ENCODE results near the gene PINK1.

The PINK1 gene

DNA sequence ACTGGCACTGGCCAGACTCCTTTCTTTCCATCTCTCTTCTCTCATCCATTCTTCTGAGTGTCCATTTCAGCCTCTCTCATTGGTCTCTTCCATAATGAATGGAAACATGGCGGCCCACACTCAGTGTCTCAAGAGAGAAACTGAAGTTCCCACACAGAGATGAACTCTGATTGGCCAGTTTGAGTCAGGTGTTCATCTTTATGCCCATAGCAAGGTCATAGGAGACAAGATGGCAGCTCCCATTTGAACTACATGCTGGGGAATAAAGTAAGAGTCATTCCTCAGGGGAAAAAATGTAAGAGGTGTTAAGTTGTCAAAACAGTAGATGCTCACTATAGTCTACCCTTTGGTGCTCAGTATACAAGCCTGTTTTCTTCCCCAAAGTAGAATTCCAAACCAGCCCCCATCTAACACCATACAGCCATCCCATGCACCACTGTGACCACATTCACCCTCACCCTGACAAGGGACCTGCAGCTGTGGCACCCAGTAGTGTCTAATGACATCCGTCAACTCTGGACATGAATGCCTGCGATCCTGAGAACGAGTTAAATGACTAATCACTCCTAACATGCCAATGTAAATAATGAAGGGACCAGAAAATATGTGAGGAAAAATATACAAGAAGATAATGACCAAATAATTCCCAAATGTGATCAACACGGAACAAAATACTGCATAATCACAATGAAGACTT is 32.0 kb upstream of the PINK1 start:
- H3K27me3 ChIP-seq (ENCODE audit: control insufficient read depth in 3 of 3, insufficient read depth in 3 of 3, low read depth in 1 of 3, low read length in 3 of 3) = peaks cover 0 to 9% (median 0%) of the 10 kb centered on the region in 3 experiments
- H2AFZ ChIP-seq (ENCODE audit: low read length) = peak overlapping the region; percentile 61
- WGBS, 2 donors (ENCODE audit: extremely low coverage in 2 of 2, insufficient read length in 2 of 2, insufficient replicate concordance in 1 of 2) = no CpG with 5 or more reads among the region's 5 CpGs
- no peak overlapping the region for H3K9ac ChIP-seq (ENCODE audit: low read depth, low read length, poor library complexity)
- no peaks in the 10 kb centered on the region for H3K79me1 ChIP-seq (ENCODE audit: low read depth, low read length)
- H3K4ac ChIP-seq (ENCODE audit: low read length) = no peak overlapping the region
- no peak overlapping the region for H2BK15ac ChIP-seq (ENCODE audit: low read length)
- H3K14ac ChIP-seq (ENCODE audit: low read length) = no peak overlapping the region
- H3K18ac ChIP-seq (ENCODE audit: low read length) = no peak overlapping the region
- no peak overlapping the region for H2AK5ac ChIP-seq (ENCODE audit: low read depth, low read length)
- H3K36me3 ChIP-seq (replicated peaks in 1 of 2; ENCODE audit: control insufficient read depth in 2 of 2, insufficient read depth in 2 of 2, low read length in 2 of 2) = no peaks in the 10 kb centered on the region
- no peak overlapping the region for H4K8ac ChIP-seq (ENCODE audit: low read depth, low read length)
- H3K4me1 ChIP-seq (ENCODE audit: control insufficient read depth in 2 of 2, insufficient read depth in 1 of 2, low read depth in 1 of 2, low read length in 2 of 2) = no peaks in the 10 kb centered on the region
- H3K4me2 ChIP-seq (ENCODE audit: insufficient read depth, low read length, poor library complexity, severe bottlenecking) = no peak overlapping the region
- no peak overlapping the region for H4K91ac ChIP-seq (ENCODE audit: low read depth, low read length, poor library complexity)
- no peak overlapping the region for H3K23ac ChIP-seq (ENCODE audit: low read depth, low read length, poor library complexity)
- no peak overlapping the region for H2BK5ac ChIP-seq (ENCODE audit: low read length)
- H2BK120ac ChIP-seq (ENCODE audit: low read depth, low read length) = no peak overlapping the region
- no peak overlapping the region for H3K27ac ChIP-seq (replicated peaks; ENCODE audit: low read length)
- no peaks in the 10 kb centered on the region for H3K9me3 ChIP-seq (replicated peaks in 1 of 2; ENCODE audit: control insufficient read depth in 2 of 2, insufficient read depth in 1 of 2, low read depth in 1 of 2, low read length in 2 of 2)
- no peak overlapping the region for H3K4me3 ChIP-seq (ENCODE audit: low read length in 2 of 2)
- no peak overlapping the region for H2BK12ac ChIP-seq (ENCODE audit: low read length)
- no peak for DNase-seq (ENCODE audit: low spot score)

DNA sequence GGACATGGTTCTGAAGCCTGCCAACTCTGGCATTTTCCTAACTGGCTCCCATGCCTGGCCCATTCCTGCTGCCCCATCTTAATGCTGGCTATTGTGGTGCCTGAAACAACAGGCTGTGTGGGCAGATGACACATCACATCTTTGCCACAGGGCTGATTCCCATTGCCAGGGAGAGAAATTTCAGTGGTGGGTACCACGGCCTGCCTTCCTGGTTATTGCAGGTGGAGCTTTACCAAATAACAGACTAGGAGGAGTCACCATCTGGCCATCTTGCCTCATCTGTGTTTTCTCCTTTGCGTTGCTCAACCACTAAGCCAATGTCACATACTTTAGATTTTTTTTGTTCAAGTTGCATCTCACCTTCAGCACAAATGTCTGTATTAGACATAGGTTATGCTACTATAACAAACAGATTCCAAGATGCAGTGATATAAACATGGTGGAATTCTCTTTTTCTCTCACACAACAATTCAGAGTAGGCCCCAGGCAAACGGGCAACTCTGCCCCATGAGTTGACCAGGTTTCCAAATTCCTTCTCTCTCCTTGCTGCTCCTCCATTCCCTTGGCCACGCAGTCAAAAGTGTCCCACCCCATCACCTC is 30.3 kb upstream of the PINK1 start:
- H2BK12ac ChIP-seq (ENCODE audit: low read length) = no peak overlapping the region
- H3K27me3 ChIP-seq (ENCODE audit: control insufficient read depth in 3 of 3, insufficient read depth in 3 of 3, low read depth in 1 of 3, low read length in 3 of 3) = peaks cover 0 to 22% (median 0%) of the 10 kb centered on the region in 3 experiments
- no peak overlapping the region for H2BK5ac ChIP-seq (ENCODE audit: low read length)
- no peak overlapping the region for H3K9ac ChIP-seq (ENCODE audit: low read depth, low read length, poor library complexity)
- H2AFZ ChIP-seq (ENCODE audit: low read length) = peak overlapping the region; percentile 57
- H3K4me3 ChIP-seq (ENCODE audit: low read length in 2 of 2) = no peak overlapping the region
- no peak overlapping the region for H3K27ac ChIP-seq (replicated peaks; ENCODE audit: low read length)
- H3K14ac ChIP-seq (ENCODE audit: low read length) = no peak overlapping the region
- H3K23ac ChIP-seq (ENCODE audit: low read depth, low read length, poor library complexity) = no peak overlapping the region
- no peak overlapping the region for H3K4me2 ChIP-seq (ENCODE audit: insufficient read depth, low read length, poor library complexity, severe bottlenecking)
- no peak overlapping the region for H4K91ac ChIP-seq (ENCODE audit: low read depth, low read length, poor library complexity)
- H3K4ac ChIP-seq (ENCODE audit: low read length) = no peak overlapping the region
- no CpG with 5 or more reads among the region's 4 CpGs for WGBS, 2 donors (ENCODE audit: extremely low coverage in 2 of 2, insufficient read length in 2 of 2, insufficient replicate concordance in 1 of 2)
- no peak overlapping the region for H2AK5ac ChIP-seq (ENCODE audit: low read depth, low read length)
- H3K4me1 ChIP-seq (ENCODE audit: control insufficient read depth in 2 of 2, insufficient read depth in 1 of 2, low read depth in 1 of 2, low read length in 2 of 2) = no peaks in the 10 kb centered on the region
- H3K18ac ChIP-seq (ENCODE audit: low read length) = no peak overlapping the region
- no peak overlapping the region for H2BK120ac ChIP-seq (ENCODE audit: low read depth, low read length)
- no peak overlapping the region for H4K8ac ChIP-seq (ENCODE audit: low read depth, low read length)
- no peak overlapping the region for H2BK15ac ChIP-seq (ENCODE audit: low read length)
- H3K9me3 ChIP-seq (replicated peaks in 1 of 2; ENCODE audit: control insufficient read depth in 2 of 2, insufficient read depth in 1 of 2, low read depth in 1 of 2, low read length in 2 of 2) = no peaks in the 10 kb centered on the region
- H3K79me1 ChIP-seq (ENCODE audit: low read depth, low read length) = no peaks in the 10 kb centered on the region
- no peak for DNase-seq (ENCODE audit: low spot score)
- H3K36me3 ChIP-seq (replicated peaks in 1 of 2; ENCODE audit: control insufficient read depth in 2 of 2, insufficient read depth in 2 of 2, low read length in 2 of 2) = no peaks in the 10 kb centered on the region

DNA sequence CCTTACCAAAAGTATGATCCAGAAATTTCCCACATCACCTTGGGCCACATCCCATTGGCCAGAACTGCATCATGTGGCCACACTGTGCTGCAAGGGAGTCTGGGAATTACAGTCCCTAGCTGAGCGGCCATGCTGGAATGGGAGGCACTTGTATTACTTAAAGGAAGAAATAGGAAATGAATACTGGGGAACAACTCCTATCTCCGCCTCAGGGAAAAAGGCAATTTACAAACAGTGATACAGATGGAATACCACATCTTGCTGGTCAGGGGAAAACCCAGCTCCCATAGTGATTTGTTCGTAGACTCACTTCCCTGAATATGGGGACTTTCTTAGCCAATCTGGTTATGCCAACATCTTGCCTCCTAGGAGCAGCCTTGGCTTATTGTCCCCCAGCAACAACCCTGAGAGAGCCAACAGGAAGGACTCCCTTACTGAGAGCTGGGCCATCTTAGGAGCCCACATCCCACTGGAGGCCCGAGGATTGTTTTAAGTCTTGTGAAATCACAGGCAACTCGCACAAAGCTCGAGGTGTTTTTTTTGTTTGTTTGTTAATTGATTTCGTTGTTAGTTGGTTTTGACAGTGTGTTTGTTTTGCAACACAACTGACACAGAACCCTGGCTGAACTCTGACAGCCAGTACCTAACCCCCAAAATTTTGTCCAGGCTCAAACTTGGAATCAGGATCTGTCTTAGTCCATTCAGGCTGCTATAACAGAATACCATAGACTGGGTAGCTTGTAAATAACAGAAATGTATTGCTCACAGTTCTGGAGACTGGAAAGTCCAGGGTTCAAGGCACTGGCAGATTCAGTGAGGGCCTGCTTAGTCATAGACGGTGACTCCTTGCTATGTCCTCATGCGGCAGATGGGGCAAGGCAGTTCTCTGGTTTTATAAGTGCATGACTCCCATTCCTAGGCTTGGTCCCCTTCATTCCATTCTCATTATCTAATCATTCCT is 29.5 kb upstream of the PINK1 start:
- no peak overlapping the region for H4K91ac ChIP-seq (ENCODE audit: low read depth, low read length, poor library complexity)
- no peak overlapping the region for H3K4ac ChIP-seq (ENCODE audit: low read length)
- no peak overlapping the region for H2BK5ac ChIP-seq (ENCODE audit: low read length)
- H2BK12ac ChIP-seq (ENCODE audit: low read length) = no peak overlapping the region
- no peak overlapping the region for H4K8ac ChIP-seq (ENCODE audit: low read depth, low read length)
- H3K18ac ChIP-seq (ENCODE audit: low read length) = no peak overlapping the region
- H3K9ac ChIP-seq (ENCODE audit: low read depth, low read length, poor library complexity) = no peak overlapping the region
- H3K27me3 ChIP-seq (ENCODE audit: control insufficient read depth in 3 of 3, insufficient read depth in 3 of 3, low read depth in 1 of 3, low read length in 3 of 3) = peaks cover 0 to 28% (median 0%) of the 10 kb centered on the region in 3 experiments
- no peaks in the 10 kb centered on the region for H3K79me1 ChIP-seq (ENCODE audit: low read depth, low read length)
- no peaks in the 10 kb centered on the region for H3K4me1 ChIP-seq (ENCODE audit: control insufficient read depth in 2 of 2, insufficient read depth in 1 of 2, low read depth in 1 of 2, low read length in 2 of 2)
- H2BK15ac ChIP-seq (ENCODE audit: low read length) = no peak overlapping the region
- H3K4me3 ChIP-seq (ENCODE audit: low read length in 2 of 2) = no peak overlapping the region
- WGBS, 2 donors (ENCODE audit: extremely low coverage in 2 of 2, insufficient read length in 2 of 2, insufficient replicate concordance in 1 of 2) = no CpG with 5 or more reads among the region's 9 CpGs
- H3K9me3 ChIP-seq (replicated peaks in 1 of 2; ENCODE audit: control insufficient read depth in 2 of 2, insufficient read depth in 1 of 2, low read depth in 1 of 2, low read length in 2 of 2) = no peaks in the 10 kb centered on the region
- H3K23ac ChIP-seq (ENCODE audit: low read depth, low read length, poor library complexity) = no peak overlapping the region
- H2AFZ ChIP-seq (ENCODE audit: low read length) = peak overlapping the region; percentile 57
- H2BK120ac ChIP-seq (ENCODE audit: low read depth, low read length) = no peak overlapping the region
- no peak overlapping the region for H3K4me2 ChIP-seq (ENCODE audit: insufficient read depth, low read length, poor library complexity, severe bottlenecking)
- no peak for DNase-seq (ENCODE audit: low spot score)
- H3K36me3 ChIP-seq (replicated peaks in 1 of 2; ENCODE audit: control insufficient read depth in 2 of 2, insufficient read depth in 2 of 2, low read length in 2 of 2) = no peaks in the 10 kb centered on the region
- no peak overlapping the region for H3K27ac ChIP-seq (replicated peaks; ENCODE audit: low read length)
- no peak overlapping the region for H2AK5ac ChIP-seq (ENCODE audit: low read depth, low read length)
- H3K14ac ChIP-seq (ENCODE audit: low read length) = no peak overlapping the region

- no CpG with 5 or more reads among the region's 7 CpGs for WGBS, 2 donors (ENCODE audit: extremely low coverage in 2 of 2, insufficient read length in 2 of 2, insufficient replicate concordance in 1 of 2)
- Histone ChIP-seq H2BK15ac (ENCODE audit: low read length) (no peak overlapping the region), H3K4ac (ENCODE audit: low read length) (no peak overlapping the region), H3K79me1 (ENCODE audit: low read depth, low read length) (no peaks in the 10 kb centered on the region), H4K8ac (ENCODE audit: low read depth, low read length) (no peak overlapping the region), H3K9me3 (replicated peaks in 1 of 2; ENCODE audit: control insufficient read depth in 2 of 2, insufficient read depth in 1 of 2, low read depth in 1 of 2, low read length in 2 of 2) (no peaks in the 10 kb centered on the region), H2AK5ac (ENCODE audit: low read depth, low read length) (no peak overlapping the region), H2BK5ac (ENCODE audit: low read length) (no peak overlapping the region), H3K36me3 (replicated peaks in 1 of 2; ENCODE audit: control insufficient read depth in 2 of 2, insufficient read depth in 2 of 2, low read length in 2 of 2) (no peaks in the 10 kb centered on the region), H3K18ac (ENCODE audit: low read length) (no peak overlapping the region), H3K4me3 (ENCODE audit: low read length in 2 of 2) (no peak overlapping the region), H3K27me3 (ENCODE audit: control insufficient read depth in 3 of 3, insufficient read depth in 3 of 3, low read depth in 1 of 3, low read length in 3 of 3) (peaks cover 0 to 26% (median 0%) of the 10 kb centered on the region in 3 experiments), H3K23ac (ENCODE audit: low read depth, low read length, poor library complexity) (peak overlapping the region; percentile 49), H3K14ac (ENCODE audit: low read length) (no peak overlapping the region), H2BK120ac (ENCODE audit: low read depth, low read length) (no peak overlapping the region), H2AFZ (ENCODE audit: low read length) (no peak overlapping the region), H3K27ac (replicated peaks; ENCODE audit: low read length) (no peak overlapping the region), H2BK12ac (ENCODE audit: low read length) (no peak overlapping the region), H4K91ac (ENCODE audit: low read depth, low read length, poor library complexity) (no peak overlapping the region), H3K9ac (ENCODE audit: low read depth, low read length, poor library complexity) (no peak overlapping the region), H3K4me2 (ENCODE audit: insufficient read depth, low read length, poor library complexity, severe bottlenecking) (no peak overlapping the region), H3K4me1 (ENCODE audit: control insufficient read depth in 2 of 2, insufficient read depth in 1 of 2, low read depth in 1 of 2, low read length in 2 of 2) (peaks cover 0 to 2% of the 10 kb centered on the region in 2 donors)
- no peak for DNase-seq (ENCODE audit: low spot score)
These were observed 28.6 kb upstream of the PINK1 start for GRCh38 chr1:20604678-20605077.
